HEK293 (cell line): Measurements from ENCODE around the gene SCNN1A.

Experiments
- EGR2 ChIP-seq: fragments of 450-650 bp; formaldehyde crosslinking; IDR thresholded peaks from 2 replicates; pipeline ENCODE4 v1.5.1; 2016; ENCODE audit warnings: low read depth, missing biosample characterization, missing genetic modification characterization
- GLI4 ChIP-seq: fragments of 450-650 bp; formaldehyde crosslinking; IDR thresholded peaks from 2 replicates; pipeline ENCODE4 v1.5.1; 2016; ENCODE audit warnings: missing biosample characterization, missing genetic modification characterization
- HOXA7 ChIP-seq: sonication (generic); formaldehyde crosslinking; IDR thresholded peaks from 2 replicates; pipeline ENCODE4 v1.8.1; 2022; ENCODE audit warnings: missing genetic modification reagents, borderline replicate concordance
- HOXD13 ChIP-seq: sonication (generic); formaldehyde crosslinking; IDR thresholded peaks from 2 replicates; pipeline ENCODE4 v1.8.0; 2022; ENCODE audit warnings: missing genetic modification reagents, borderline replicate concordance
- IKZF3 ChIP-seq: fragments of 450-650 bp; IDR thresholded peaks from 2 replicates; pipeline ENCODE4 v1.5.0; 2018; ENCODE audit warnings: missing biosample characterization, mild to moderate bottlenecking, missing genetic modification characterization, moderate library complexity
- KLF8 ChIP-seq: fragments of 450-650 bp; formaldehyde crosslinking; IDR thresholded peaks from 2 replicates; pipeline ENCODE4 v1.5.1; 2016; ENCODE audit warnings: missing biosample characterization, missing genetic modification characterization
- MYNN ChIP-seq: fragments of 450-650 bp; formaldehyde crosslinking; IDR thresholded peaks from 2 replicates; pipeline ENCODE4 v1.5.1; 2016; ENCODE audit warnings: missing biosample characterization, missing genetic modification characterization, borderline replicate concordance
- REPIN1 ChIP-seq: fragments of 450-650 bp; formaldehyde crosslinking; IDR thresholded peaks from 2 replicates; pipeline ENCODE4 v1.5.1; 2017; ENCODE audit warnings: missing biosample characterization, missing genetic modification characterization, low read depth
- SP2 ChIP-seq: fragments of 450-650 bp; formaldehyde crosslinking; IDR thresholded peaks from 2 replicates; pipeline ENCODE4 v1.5.1; 2016; ENCODE audit warnings: missing biosample characterization, missing genetic modification characterization
- WT1 ChIP-seq: fragments of 450-650 bp; formaldehyde crosslinking; IDR thresholded peaks from 2 replicates; pipeline ENCODE4 v1.5.1; 2016; ENCODE audit warnings: missing biosample characterization, missing genetic modification characterization
- ZBTB21 ChIP-seq: fragments of 450-650 bp; formaldehyde crosslinking; IDR thresholded peaks from 2 replicates; pipeline ENCODE4 v1.5.1; 2017; ENCODE audit warnings: missing biosample characterization, missing genetic modification characterization
- ZNF138 ChIP-seq: fragments of 450-650 bp; formaldehyde crosslinking; IDR thresholded peaks from 2 replicates; pipeline ENCODE4 v1.5.1; 2016; ENCODE audit warnings: missing biosample characterization, missing genetic modification characterization, borderline replicate concordance
- ZNF140 ChIP-seq: fragments of 450-650 bp; formaldehyde crosslinking; IDR thresholded peaks from 2 replicates; pipeline ENCODE4 v1.5.1; 2016; ENCODE audit warnings: missing biosample characterization, missing genetic modification characterization
- ZNF146 ChIP-seq: fragments of 450-650 bp; formaldehyde crosslinking; IDR thresholded peaks from 2 replicates; pipeline ENCODE4 v1.5.1; 2016; ENCODE audit warnings: missing biosample characterization, missing genetic modification characterization
- ZNF16 ChIP-seq: fragments of 450-650 bp; formaldehyde crosslinking; IDR thresholded peaks from 2 replicates; pipeline ENCODE4 v1.5.1; 2016; ENCODE audit warnings: low read depth, missing biosample characterization, missing genetic modification characterization
- ZNF174 ChIP-seq: fragments of 450-650 bp; formaldehyde crosslinking; IDR thresholded peaks from 2 replicates; pipeline ENCODE4 v1.5.0; 2017; ENCODE audit warnings: missing biosample characterization, mild to moderate bottlenecking, missing genetic modification characterization
- ZNF221 ChIP-seq: fragments of 450-650 bp; formaldehyde crosslinking; IDR thresholded peaks from 2 replicates; pipeline ENCODE4 v1.5.1; 2017; ENCODE audit warnings: missing biosample characterization, missing genetic modification characterization, borderline replicate concordance
- ZNF223 ChIP-seq: fragments of 450-650 bp; formaldehyde crosslinking; IDR thresholded peaks from 2 replicates; pipeline ENCODE4 v1.5.1; 2016; ENCODE audit warnings: missing biosample characterization, missing genetic modification characterization
- ZNF335 ChIP-seq: fragments of 450-650 bp; formaldehyde crosslinking; conservative IDR thresholded peaks from 2 replicates; pipeline ENCODE4 v1.5.1; 2016; ENCODE audit warnings: missing biosample characterization, missing genetic modification characterization
- ZNF341 ChIP-seq: fragments of 450-650 bp; formaldehyde crosslinking; IDR thresholded peaks from 2 replicates; pipeline ENCODE4; 2016; ENCODE audit warnings: low read depth, missing biosample characterization, missing genetic modification characterization
- ZNF391 ChIP-seq: fragments of 450-650 bp; formaldehyde crosslinking; IDR thresholded peaks from 2 replicates; pipeline ENCODE4 v1.5.1; 2016; ENCODE audit warnings: low read depth, missing biosample characterization, missing genetic modification characterization, borderline replicate concordance
- ZNF416 ChIP-seq: fragments of 450-650 bp; formaldehyde crosslinking; IDR thresholded peaks from 2 replicates; pipeline ENCODE4 v1.5.1; 2016; ENCODE audit warnings: missing biosample characterization, missing genetic modification characterization
- ZNF555 ChIP-seq: fragments of 450-650 bp; formaldehyde crosslinking; conservative IDR thresholded peaks from 2 replicates; pipeline ENCODE4 v1.5.1; 2017; ENCODE audit warnings: missing biosample characterization, mild to moderate bottlenecking, missing genetic modification characterization, inconsistent platforms
- ZNF623 ChIP-seq: fragments of 450-650 bp; formaldehyde crosslinking; IDR thresholded peaks from 2 replicates; pipeline ENCODE4 v1.5.1; 2016; ENCODE audit warnings: missing biosample characterization, missing genetic modification characterization
- ZNF660 ChIP-seq: fragments of 450-650 bp; IDR thresholded peaks from 2 replicates; pipeline ENCODE4 v1.5.1; 2018; ENCODE audit warnings: missing biosample characterization, mild to moderate bottlenecking, missing genetic modification characterization
- ZNF664 ChIP-seq: fragments of 450-650 bp; formaldehyde crosslinking; IDR thresholded peaks from 2 replicates; pipeline ENCODE4 v1.5.1; 2016; ENCODE audit warnings: missing biosample characterization, missing genetic modification characterization
- ZNF747 ChIP-seq: fragments of 450-650 bp; formaldehyde crosslinking; IDR thresholded peaks from 2 replicates; pipeline ENCODE4 v1.5.1; 2016; ENCODE audit warnings: missing biosample characterization, missing genetic modification characterization
- ZNF768 ChIP-seq: fragments of 450-650 bp; formaldehyde crosslinking; IDR thresholded peaks from 2 replicates; pipeline ENCODE4 v1.5.1; 2018; ENCODE audit warnings: missing biosample characterization, mild to moderate bottlenecking, missing genetic modification characterization
- TF ChIP-seq, protein P1 (sequence below): fragments of 450-650 bp; formaldehyde crosslinking; IDR thresholded peaks from 2 replicates; pipeline ENCODE4 v1.5.1; 2016; ENCODE audit warnings: missing biosample characterization, missing genetic modification characterization
- TF ChIP-seq, protein P2 (sequence below): fragments of 450-650 bp; formaldehyde crosslinking; IDR thresholded peaks from 2 replicates; pipeline ENCODE4 v1.5.1; 2016; ENCODE audit warnings: missing biosample characterization, missing genetic modification characterization
- TF ChIP-seq, protein P3 (sequence below): fragments of 450-650 bp; formaldehyde crosslinking; IDR thresholded peaks from 2 replicates; pipeline ENCODE4 v1.5.1; 2016; ENCODE audit warnings: missing biosample characterization, missing genetic modification characterization, low read depth
- TF ChIP-seq, protein P4 (sequence below): fragments of 450-650 bp; formaldehyde crosslinking; IDR thresholded peaks from 2 replicates; pipeline ENCODE4 v1.5.1; 2016; ENCODE audit warnings: missing biosample characterization, missing genetic modification characterization
- TF ChIP-seq, protein P5 (sequence below): fragments of 450-650 bp; formaldehyde crosslinking; IDR thresholded peaks from 2 replicates; pipeline ENCODE4 v1.5.0; 2017; ENCODE audit warnings: missing biosample characterization, missing genetic modification characterization, borderline replicate concordance

Gene SCNN1A

DNA sequence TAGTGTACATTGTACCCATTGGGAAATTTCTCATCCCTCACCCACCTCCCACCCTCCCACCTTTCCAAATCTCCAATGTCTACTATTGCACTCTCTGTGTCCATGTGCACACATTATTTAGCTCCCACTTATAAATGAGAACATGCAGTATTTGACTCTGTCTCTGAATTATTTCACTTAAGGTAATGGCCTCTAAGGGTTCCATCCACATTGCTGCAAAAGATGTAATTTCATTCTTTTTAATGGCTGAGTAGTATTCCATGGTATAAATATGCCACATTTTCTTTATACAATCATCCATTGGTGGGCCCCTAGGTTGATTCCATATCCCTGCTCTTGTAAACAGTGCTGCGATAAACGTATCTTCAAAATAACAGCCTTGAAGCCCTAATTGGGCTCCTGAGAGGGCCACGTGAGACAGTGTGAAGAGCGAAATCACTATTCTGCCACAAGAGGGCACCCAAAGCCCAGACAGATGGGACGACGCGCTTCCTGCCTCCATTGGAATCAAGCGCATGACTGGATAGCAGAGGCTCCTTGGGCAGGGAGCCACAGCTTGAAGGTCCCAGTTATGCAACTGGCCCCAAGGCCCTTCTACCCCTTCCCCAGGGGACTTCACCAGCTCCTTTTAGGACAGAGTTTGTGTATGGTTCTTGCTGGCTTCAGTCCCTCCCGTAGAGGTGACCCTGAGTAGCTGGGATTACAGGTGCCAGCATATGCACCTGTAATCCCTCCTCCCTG lies 48.1 kb upstream of the SCNN1A start (continued):
- peak; percentile 44; the same call in 1 of the 2 replicates for TF ChIP-seq KLF8
- TF ChIP-seq ZNF140 (tag by site-specific recombination): no peak
- no peak for TF ChIP-seq ZNF335 (tag by site-specific recombination)
- no peak for TF ChIP-seq ZNF16 (tag by site-specific recombination)
- TF ChIP-seq, protein P1, sequence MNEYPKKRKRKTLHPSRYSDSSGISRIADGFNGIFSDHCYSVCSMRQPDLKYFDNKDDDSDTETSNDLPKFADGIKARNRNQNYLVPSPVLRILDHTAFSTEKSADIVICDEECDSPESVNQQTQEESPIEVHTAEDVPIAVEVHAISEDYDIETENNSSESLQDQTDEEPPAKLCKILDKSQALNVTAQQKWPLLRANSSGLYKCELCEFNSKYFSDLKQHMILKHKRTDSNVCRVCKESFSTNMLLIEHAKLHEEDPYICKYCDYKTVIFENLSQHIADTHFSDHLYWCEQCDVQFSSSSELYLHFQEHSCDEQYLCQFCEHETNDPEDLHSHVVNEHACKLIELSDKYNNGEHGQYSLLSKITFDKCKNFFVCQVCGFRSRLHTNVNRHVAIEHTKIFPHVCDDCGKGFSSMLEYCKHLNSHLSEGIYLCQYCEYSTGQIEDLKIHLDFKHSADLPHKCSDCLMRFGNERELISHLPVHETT: no peak
- no peak for TF ChIP-seq SP2 (tag by site-specific recombination)
- peak; percentile 90 for TF ChIP-seq ZNF146 (tag by site-specific recombination)
- TF ChIP-seq ZNF623: no peak
- TF ChIP-seq, protein P2, sequence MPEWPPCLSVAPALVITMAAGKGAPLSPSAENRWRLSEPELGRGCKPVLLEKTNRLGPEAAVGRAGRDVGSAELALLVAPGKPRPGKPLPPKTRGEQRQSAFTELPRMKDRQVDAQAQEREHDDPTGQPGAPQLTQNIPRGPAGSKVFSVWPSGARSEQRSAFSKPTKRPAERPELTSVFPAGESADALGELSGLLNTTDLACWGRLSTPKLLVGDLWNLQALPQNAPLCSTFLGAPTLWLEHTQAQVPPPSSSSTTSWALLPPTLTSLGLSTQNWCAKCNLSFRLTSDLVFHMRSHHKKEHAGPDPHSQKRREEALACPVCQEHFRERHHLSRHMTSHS: no peak
- TF ChIP-seq ZNF555 (tag by site-specific recombination): no peak
- 0 out of 2 replicates have a peak, but pooled peaks have one; percentile 39 for TF ChIP-seq ZNF391
- no peak for TF ChIP-seq ZNF221 (tag by site-specific recombination)
- TF ChIP-seq, protein P3, sequence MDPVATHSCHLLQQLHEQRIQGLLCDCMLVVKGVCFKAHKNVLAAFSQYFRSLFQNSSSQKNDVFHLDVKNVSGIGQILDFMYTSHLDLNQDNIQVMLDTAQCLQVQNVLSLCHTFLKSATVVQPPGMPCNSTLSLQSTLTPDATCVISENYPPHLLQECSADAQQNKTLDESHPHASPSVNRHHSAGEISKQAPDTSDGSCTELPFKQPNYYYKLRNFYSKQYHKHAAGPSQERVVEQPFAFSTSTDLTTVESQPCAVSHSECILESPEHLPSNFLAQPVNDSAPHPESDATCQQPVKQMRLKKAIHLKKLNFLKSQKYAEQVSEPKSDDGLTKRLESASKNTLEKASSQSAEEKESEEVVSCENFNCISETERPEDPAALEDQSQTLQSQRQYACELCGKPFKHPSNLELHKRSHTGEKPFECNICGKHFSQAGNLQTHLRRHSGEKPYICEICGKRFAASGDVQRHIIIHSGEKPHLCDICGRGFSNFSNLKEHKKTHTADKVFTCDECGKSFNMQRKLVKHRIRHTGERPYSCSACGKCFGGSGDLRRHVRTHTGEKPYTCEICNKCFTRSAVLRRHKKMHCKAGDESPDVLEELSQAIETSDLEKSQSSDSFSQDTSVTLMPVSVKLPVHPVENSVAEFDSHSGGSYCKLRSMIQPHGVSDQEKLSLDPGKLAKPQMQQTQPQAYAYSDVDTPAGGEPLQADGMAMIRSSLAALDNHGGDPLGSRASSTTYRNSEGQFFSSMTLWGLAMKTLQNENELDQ (tag by site-specific recombination): no peak
- TF ChIP-seq, protein P4, sequence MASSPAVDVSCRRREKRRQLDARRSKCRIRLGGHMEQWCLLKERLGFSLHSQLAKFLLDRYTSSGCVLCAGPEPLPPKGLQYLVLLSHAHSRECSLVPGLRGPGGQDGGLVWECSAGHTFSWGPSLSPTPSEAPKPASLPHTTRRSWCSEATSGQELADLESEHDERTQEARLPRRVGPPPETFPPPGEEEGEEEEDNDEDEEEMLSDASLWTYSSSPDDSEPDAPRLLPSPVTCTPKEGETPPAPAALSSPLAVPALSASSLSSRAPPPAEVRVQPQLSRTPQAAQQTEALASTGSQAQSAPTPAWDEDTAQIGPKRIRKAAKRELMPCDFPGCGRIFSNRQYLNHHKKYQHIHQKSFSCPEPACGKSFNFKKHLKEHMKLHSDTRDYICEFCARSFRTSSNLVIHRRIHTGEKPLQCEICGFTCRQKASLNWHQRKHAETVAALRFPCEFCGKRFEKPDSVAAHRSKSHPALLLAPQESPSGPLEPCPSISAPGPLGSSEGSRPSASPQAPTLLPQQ (tag by site-specific recombination): peak; percentile 81
- no peak for TF ChIP-seq GLI4
- TF ChIP-seq ZNF223: no peak
- TF ChIP-seq REPIN1 (tag by site-specific recombination): no peak
- no peak for TF ChIP-seq ZNF416 (tag by site-specific recombination)
- TF ChIP-seq ZNF660 (tag by site-specific recombination): peak; percentile 81; the same call in 1 of the 2 replicates
- no peak for TF ChIP-seq WT1
- no peak for TF ChIP-seq ZNF664 (tag by site-specific recombination)
- no peak for TF ChIP-seq ZNF341 (tag by site-specific recombination)
- TF ChIP-seq ZNF768 (tag by site-specific recombination): no peak
- TF ChIP-seq ZNF138 (tag by site-specific recombination): no peak
- no peak for TF ChIP-seq EGR2 (tag by site-specific recombination)
- TF ChIP-seq, protein P5, sequence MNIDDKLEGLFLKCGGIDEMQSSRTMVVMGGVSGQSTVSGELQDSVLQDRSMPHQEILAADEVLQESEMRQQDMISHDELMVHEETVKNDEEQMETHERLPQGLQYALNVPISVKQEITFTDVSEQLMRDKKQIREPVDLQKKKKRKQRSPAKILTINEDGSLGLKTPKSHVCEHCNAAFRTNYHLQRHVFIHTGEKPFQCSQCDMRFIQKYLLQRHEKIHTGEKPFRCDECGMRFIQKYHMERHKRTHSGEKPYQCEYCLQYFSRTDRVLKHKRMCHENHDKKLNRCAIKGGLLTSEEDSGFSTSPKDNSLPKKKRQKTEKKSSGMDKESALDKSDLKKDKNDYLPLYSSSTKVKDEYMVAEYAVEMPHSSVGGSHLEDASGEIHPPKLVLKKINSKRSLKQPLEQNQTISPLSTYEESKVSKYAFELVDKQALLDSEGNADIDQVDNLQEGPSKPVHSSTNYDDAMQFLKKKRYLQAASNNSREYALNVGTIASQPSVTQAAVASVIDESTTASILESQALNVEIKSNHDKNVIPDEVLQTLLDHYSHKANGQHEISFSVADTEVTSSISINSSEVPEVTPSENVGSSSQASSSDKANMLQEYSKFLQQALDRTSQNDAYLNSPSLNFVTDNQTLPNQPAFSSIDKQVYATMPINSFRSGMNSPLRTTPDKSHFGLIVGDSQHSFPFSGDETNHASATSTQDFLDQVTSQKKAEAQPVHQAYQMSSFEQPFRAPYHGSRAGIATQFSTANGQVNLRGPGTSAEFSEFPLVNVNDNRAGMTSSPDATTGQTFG (tag by site-specific recombination): no peak
- TF ChIP-seq ZNF747 (tag by site-specific recombination): no peak
- no peak for TF ChIP-seq HOXD13 (CRISPR knock-in tag)
- TF ChIP-seq HOXA7 (CRISPR knock-in tag): no peak
- TF ChIP-seq IKZF3: peak; percentile 54; the same call in 1 of the 2 replicates
- peak; percentile 90 for TF ChIP-seq MYNN (tag by site-specific recombination)
- TF ChIP-seq ZBTB21 (tag by site-specific recombination): peak; percentile 32; the same call in 1 of the 2 replicates
- no peak for TF ChIP-seq ZNF174 (tag by site-specific recombination)
